HepG2 (cell line): ENCODE results near the gene PRKG1. TPM values are rescaled to one million over a fixed set of nuclear protein-coding genes. Genes with fewer than 3 reads are reported as not detected.

Experiments
- ATAC-seq: fragments of 200-7000 bp; cut with Tn5 transposase; 3 replicates; pipeline ENCODE4 v1.9.1; 2020; ENCODE audit warnings: mild to moderate bottlenecking, moderate library complexity
- BruUV-seq: library from RNA; stranded (reverse); fragments of 400-500 nt; replicated peaks from 2 replicates; lab custom pipeline; 2021; lab: Mats Ljungman, UMichigan
- CTCF ChIA-PET: fragments of 300-600 bp; formaldehyde crosslinking; extraction: SDS; loops from one replicate; lab custom pipeline; 2021; ENCODE audit warnings: low total read pairs, inconsistent platforms, low intra/inter-chr PET ratio; lab: Yijun Ruan, JAX
- POLR2A ChIA-PET: fragments of 350-600 bp; sonication (Branson Sonifier 250); formaldehyde crosslinking; loops from one replicate; lab custom pipeline; 2020; ENCODE audit warnings: antibody characterized with exemption, inconsistent platforms; lab: Yijun Ruan, JAX
- DNase-seq: peaks from one replicate; pipeline ENCODE4 v3.0.0-alpha.2; 2015; ENCODE audit warnings: low spot score
- FAIRE-seq: peaks from 3 replicates; lab custom pipeline; 2011; peaks lifted over from hg19 to GRCh38; lab: Jason Lieb, UNC
- H2AFZ ChIP-seq: one replicate; pipeline ENCODE4 v1.6.1; 2011; ENCODE audit warnings: low read length, inconsistent platforms
- H3K27ac ChIP-seq: fragments of 300-600 bp; 3 replicates; pipeline ENCODE4 v1.8.0; 2011; ENCODE audit warnings: mixed run types, mild to moderate bottlenecking, mixed read lengths, low read length, inconsistent platforms; ENCODE audit not compliant: insufficient read depth; ENCODE audit errors: extremely low read length
- H3K27me3 ChIP-seq, 2 experiments: fragments of 200-600 bp in 1 of 2; 2 replicates in 1 of 2; 3 replicates in 1 of 2; pipeline versions ENCODE4 v1.6.0 to v1.8.0; 2011; ENCODE audit warnings: low read length in 2 of 2, mild to moderate bottlenecking in 2 of 2, moderate library complexity in 2 of 2, inconsistent platforms in 1 of 2; ENCODE audit not compliant: insufficient read depth in 2 of 2, control insufficient read depth in 1 of 2
- H3K36me3 ChIP-seq, 2 experiments: fragments of 200-600 bp in 1 of 2; replicated peaks in 1 of 2; 2 replicates in 1 of 2; 3 replicates in 1 of 2; pipeline versions ENCODE4 v1.5.1 to v1.8.0; 2011; ENCODE audit warnings: low read length in 2 of 2, inconsistent platforms in 1 of 2; ENCODE audit not compliant: insufficient read depth in 2 of 2, control insufficient read depth in 1 of 2
- H3K4me1 ChIP-seq: 2 replicates; pipeline ENCODE4 v1.5.1; 2012; ENCODE audit warnings: low read length, inconsistent platforms; ENCODE audit not compliant: insufficient read depth
- H3K4me2 ChIP-seq: 2 replicates; pipeline ENCODE4 v1.6.0; 2011; ENCODE audit warnings: low read depth, low read length, inconsistent platforms
- H3K4me3 ChIP-seq, 3 experiments: fragments of 200-600 bp in 1 of 3; sonication (generic), shearing (Covaris generic) in 1 of 3; replicated peaks in 1 of 3; 2 replicates each; pipeline ENCODE4 v1.5.1; 2011 to 2016; ENCODE audit warnings: low read length in 3 of 3, inconsistent platforms in 2 of 3, low read depth in 2 of 3, mild to moderate bottlenecking in 2 of 3, control low read depth in 1 of 3, mixed read lengths in 1 of 3; ENCODE audit not compliant: insufficient read depth in 1 of 3
- H3K79me2 ChIP-seq: one replicate; pipeline ENCODE4 v1.6.1; 2011; ENCODE audit warnings: low read length, inconsistent platforms; ENCODE audit not compliant: insufficient read depth
- H3K9ac ChIP-seq: 2 replicates; pipeline ENCODE4 v1.6.0; 2011; ENCODE audit warnings: mild to moderate bottlenecking, low read depth, low read length, inconsistent platforms; ENCODE audit not compliant: insufficient read depth
- H3K9me3 ChIP-seq: 2 replicates; pipeline ENCODE4 v1.5.1; 2012; ENCODE audit warnings: mild to moderate bottlenecking, low read length
- H4K20me1 ChIP-seq: 2 replicates; pipeline ENCODE4 v1.6.0; 2011; ENCODE audit warnings: inconsistent platforms, mild to moderate bottlenecking, low read length, moderate library complexity; ENCODE audit not compliant: insufficient read depth
- ASH2L ChIP-seq: fragments of 300-600, 200-600 bp; sonication (generic); IDR thresholded peaks from 2 replicates; pipeline ENCODE4 v1.7.0; 2017; ENCODE audit warnings: low read depth, mild to moderate bottlenecking, moderate library complexity, mixed read lengths, low read length; ENCODE audit not compliant: insufficient read length
- CCAR2 ChIP-seq: fragments of 200-400 bp; formaldehyde crosslinking; optimal IDR thresholded peaks from 2 replicates; pipeline ENCODE3; 2018; ENCODE audit warnings: low read depth, mild to moderate bottlenecking, low read length, moderate library complexity
- CREB1 ChIP-seq, 2 experiments: fragments of 450-650 bp in 1 of 2; IDR thresholded peaks; 2 replicates each; pipeline ENCODE4 v1.6.1; 2016 to 2017; ENCODE audit warnings: control low read depth in 1 of 2, mild to moderate bottlenecking in 1 of 2, missing compliant biosample characterization in 1 of 2, missing genetic modification characterization in 1 of 2
- HDAC1 ChIP-seq: sonication (generic); formaldehyde crosslinking; IDR thresholded peaks from 2 replicates; pipeline ENCODE4 v1.5.1; 2020; ENCODE audit warnings: mild to moderate bottlenecking, missing genetic modification reagents
- HNF4A ChIP-seq: sonication (generic); formaldehyde crosslinking; IDR thresholded peaks from 2 replicates; pipeline ENCODE4 v1.4.0; 2020; ENCODE audit warnings: missing genetic modification reagents
- POLR2G ChIP-seq: fragments of 200-400 bp; formaldehyde crosslinking; IDR thresholded peaks from 2 replicates; pipeline ENCODE4 v1.6.1; 2018; ENCODE audit warnings: mild to moderate bottlenecking, low read depth, low read length, moderate library complexity
- PRPF4 ChIP-seq: fragments of 200-400 bp; formaldehyde crosslinking; IDR thresholded peaks from 2 replicates; pipeline ENCODE4 v1.6.1; 2016; ENCODE audit warnings: low read length, low read depth; ENCODE audit not compliant: poor library complexity, severe bottlenecking
- ZFP36L2 ChIP-seq: sonication (generic); formaldehyde crosslinking; IDR thresholded peaks from 2 replicates; pipeline ENCODE4 v1.4.0; 2020; ENCODE audit warnings: missing genetic modification reagents
- ZNF205 ChIP-seq: IDR thresholded peaks from 2 replicates; pipeline ENCODE4 v1.6.1; 2018; ENCODE audit warnings: missing biosample characterization, missing genetic modification reagents
- ZNF24 ChIP-seq: fragments of 450-650 bp; IDR thresholded peaks from 2 replicates; pipeline ENCODE4 v1.6.1; 2017; ENCODE audit warnings: antibody characterized with exemption, mild to moderate bottlenecking
- ZNF572 ChIP-seq: sonication (generic); formaldehyde crosslinking; IDR thresholded peaks from 2 replicates; pipeline ENCODE4 v1.5.1; 2020; ENCODE audit warnings: mild to moderate bottlenecking, missing genetic modification reagents
- ZNF891 ChIP-seq: sonication (generic); formaldehyde crosslinking; IDR thresholded peaks from 2 replicates; pipeline ENCODE4 v1.5.0; 2020; ENCODE audit warnings: mild to moderate bottlenecking, missing genetic modification reagents
- WGBS: methylation state at CpG from one replicate; pipeline ENCODE4 v1.1.6; 2017; ENCODE audit warnings: low lambda C conversion rate; 5-methylcytosine and 5-hydroxymethylcytosine counted together
- in situ Hi-C: cut with HindIII; loops from 2 replicates; pipeline ENCODE4 v1.10.0; 2017; ENCODE audit warnings: low pct_unique_long_range_greater_than_20kb; ENCODE audit not compliant: extremely low pct_ligation_motif_present
- intact Hi-C: fragments of 100-400 bp; cut with micrococcal nuclease; formaldehyde crosslinking; loops from one replicate; pipeline ENCODE4 v1.10.0; 2022; ENCODE audit not compliant: unreplicated experiment
- polyA plus RNA-seq, 8 experiments: library from polyadenylated mRNA; depleted of rRNA in 3 of 8; stranded (reverse) in 7 of 8; unstranded in 1 of 8; fragments of >200 nt; fragmentation: Illumina TruSeq in 4 of 8; extraction: Trizol in 4 of 8; gene quantifications; 2 replicates each; pipeline versions ENCODE4 v1.2.1 to v1.2.3, GENCODE V29; 2011 to 2016; ENCODE audit warnings: low read depth in 4 of 8, missing spikeins in 1 of 8, mixed read lengths in 1 of 8; ENCODE audit not compliant: insufficient read depth in 1 of 8
- total RNA-seq, 5 experiments: library from RNA; depleted of rRNA; stranded (reverse); fragments of >200 nt; fragmentation: Illumina TruSeq; extraction: Trizol; gene quantifications; 2 replicates each; pipeline ENCODE4 v1.2.3, GENCODE V29; 2016; ENCODE audit warnings: low read depth in 1 of 5
- TF ChIP-seq, protein P1 (sequence below), 2 experiments: sonication (generic) in 1 of 2; formaldehyde crosslinking in 1 of 2; IDR thresholded peaks; 2 replicates each; pipeline versions ENCODE4 v1.6.1 to v1.9.0; 2014 to 2022; ENCODE audit warnings: antibody characterized with exemption in 1 of 2, borderline replicate concordance in 1 of 2, inconsistent platforms in 1 of 2, low read depth in 1 of 2, missing genetic modification reagents in 1 of 2
- TF ChIP-seq, protein P2 (sequence below): sonication (generic); formaldehyde crosslinking; IDR thresholded peaks from 2 replicates; pipeline ENCODE4 v1.5.0; 2020; ENCODE audit warnings: mild to moderate bottlenecking, missing genetic modification reagents

Gene PRKG1
- total and polyA plus RNA-seq, 2 of the 13 experiments (the other 11 are each of a cell fraction or from before 2014, with no cell fraction given) = 0.01 TPM; not detected in 1

DNA sequence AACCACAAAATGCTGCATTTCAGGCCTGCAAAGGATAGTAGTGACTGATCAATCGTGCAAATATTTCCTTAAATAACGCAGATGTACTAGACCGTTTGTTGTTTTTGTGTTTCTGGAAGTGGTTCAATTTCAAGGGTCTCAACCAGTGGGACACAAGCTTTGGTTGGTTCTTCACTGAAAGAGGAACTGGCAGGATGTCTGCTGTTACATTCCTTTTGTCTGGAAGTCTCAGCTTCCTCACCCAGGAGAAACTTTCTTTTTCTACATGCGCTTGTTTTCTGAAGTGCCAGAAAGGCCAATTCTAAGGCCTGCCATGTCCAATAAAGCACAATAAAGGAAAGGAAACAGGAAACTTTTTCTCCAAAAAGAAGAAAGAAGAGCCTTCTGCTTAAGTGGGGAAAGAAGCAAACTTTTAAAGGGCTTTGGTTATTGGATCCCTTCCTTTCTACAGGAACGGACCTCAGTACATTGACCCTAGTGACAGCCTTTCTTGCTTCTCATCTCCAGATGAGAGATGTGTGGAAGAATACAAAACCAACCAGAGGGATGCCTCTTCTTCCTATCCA, 1243.9 kb downstream of the PRKG1 start:
- Histone ChIP-seq H3K4me3 (no peak overlapping the region), H3K9me3 (no peaks in the 10 kb centered on the region), H3K4me2 (no peak overlapping the region), H3K27me3 (peaks cover 0 to 9% of the 10 kb centered on the region in 2 experiments; a peak in 1 of 5 replicates), H2AFZ (peak overlapping the region; percentile 1), H3K9ac (no peak overlapping the region), H3K79me2 (peaks cover 2% of the 10 kb centered on the region), H4K20me1 (no peaks in the 10 kb centered on the region), H3K36me3 (no peaks in the 10 kb centered on the region), H3K27ac (no peak overlapping the region), H3K4me1 (peaks cover 25% of the 10 kb centered on the region)
- CTCF ChIA-PET = no interaction called here
- POLR2A ChIA-PET = no interaction called here
- FAIRE-seq (no peak), ATAC-seq (no peak), DNase-seq (no peak)
- in situ Hi-C loops = loop anchor here (10.0 kb wide), 1 partner anchor 247 kb away; no protein-coding TSS in a partner anchor
- no TSS peak for BruUV-seq
- TF ChIP-seq ZNF24 (no peak), ZNF205 (no peak), HDAC1 (no peak), ASH2L (no peak), CCAR2 (no peak), ZNF891 (CRISPR knock-in tag) (no peak), ZFP36L2 (CRISPR knock-in tag) (no peak), POLR2G (peak; percentile 38), PRPF4 (no peak), HNF4A (no peak), ZNF572 (CRISPR knock-in tag) (no peak), CREB1 (IDR thresholded peaks at IDR 0.05) (no peak), CREB1 (CRISPR knock-in tag; IDR thresholded peaks at IDR 0.05) (peak; percentile 29; the same call in 1 of the 2 replicates)
- TF ChIP-seq, protein P1, sequence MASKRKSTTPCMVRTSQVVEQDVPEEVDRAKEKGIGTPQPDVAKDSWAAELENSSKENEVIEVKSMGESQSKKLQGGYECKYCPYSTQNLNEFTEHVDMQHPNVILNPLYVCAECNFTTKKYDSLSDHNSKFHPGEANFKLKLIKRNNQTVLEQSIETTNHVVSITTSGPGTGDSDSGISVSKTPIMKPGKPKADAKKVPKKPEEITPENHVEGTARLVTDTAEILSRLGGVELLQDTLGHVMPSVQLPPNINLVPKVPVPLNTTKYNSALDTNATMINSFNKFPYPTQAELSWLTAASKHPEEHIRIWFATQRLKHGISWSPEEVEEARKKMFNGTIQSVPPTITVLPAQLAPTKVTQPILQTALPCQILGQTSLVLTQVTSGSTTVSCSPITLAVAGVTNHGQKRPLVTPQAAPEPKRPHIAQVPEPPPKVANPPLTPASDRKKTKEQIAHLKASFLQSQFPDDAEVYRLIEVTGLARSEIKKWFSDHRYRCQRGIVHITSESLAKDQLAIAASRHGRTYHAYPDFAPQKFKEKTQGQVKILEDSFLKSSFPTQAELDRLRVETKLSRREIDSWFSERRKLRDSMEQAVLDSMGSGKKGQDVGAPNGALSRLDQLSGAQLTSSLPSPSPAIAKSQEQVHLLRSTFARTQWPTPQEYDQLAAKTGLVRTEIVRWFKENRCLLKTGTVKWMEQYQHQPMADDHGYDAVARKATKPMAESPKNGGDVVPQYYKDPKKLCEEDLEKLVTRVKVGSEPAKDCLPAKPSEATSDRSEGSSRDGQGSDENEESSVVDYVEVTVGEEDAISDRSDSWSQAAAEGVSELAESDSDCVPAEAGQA (IDR thresholded peaks at IDR 0.05; ENCODE audit: low read depth) = no peak
- TF ChIP-seq, protein P1 (CRISPR knock-in tag; IDR thresholded peaks at IDR 0.05; ENCODE audit: borderline replicate concordance) = no peak
- TF ChIP-seq, protein P2, sequence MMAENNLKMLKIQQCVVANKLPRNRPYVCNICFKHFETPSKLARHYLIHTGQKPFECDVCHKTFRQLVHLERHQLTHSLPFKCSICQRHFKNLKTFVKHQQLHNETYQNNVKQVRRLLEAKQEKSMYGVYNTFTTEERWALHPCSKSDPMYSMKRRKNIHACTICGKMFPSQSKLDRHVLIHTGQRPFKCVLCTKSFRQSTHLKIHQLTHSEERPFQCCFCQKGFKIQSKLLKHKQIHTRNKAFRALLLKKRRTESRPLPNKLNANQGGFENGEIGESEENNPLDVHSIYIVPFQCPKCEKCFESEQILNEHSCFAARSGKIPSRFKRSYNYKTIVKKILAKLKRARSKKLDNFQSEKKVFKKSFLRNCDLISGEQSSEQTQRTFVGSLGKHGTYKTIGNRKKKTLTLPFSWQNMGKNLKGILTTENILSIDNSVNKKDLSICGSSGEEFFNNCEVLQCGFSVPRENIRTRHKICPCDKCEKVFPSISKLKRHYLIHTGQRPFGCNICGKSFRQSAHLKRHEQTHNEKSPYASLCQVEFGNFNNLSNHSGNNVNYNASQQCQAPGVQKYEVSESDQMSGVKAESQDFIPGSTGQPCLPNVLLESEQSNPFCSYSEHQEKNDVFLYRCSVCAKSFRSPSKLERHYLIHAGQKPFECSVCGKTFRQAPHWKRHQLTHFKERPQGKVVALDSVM (CRISPR knock-in tag) = no peak
- intact Hi-C loops = no loop called here
- WGBS = 57% methylated on average over 5 of the region's 5 CpGs
